GDM1 (cell line): Measurements from ENCODE around the gene SLC1A3.

Experiments used
- DNase-seq: peaks from one replicate; lab custom pipeline; 2025; lab: John Stamatoyannopoulos, UW

Gene SLC1A3

DNA sequence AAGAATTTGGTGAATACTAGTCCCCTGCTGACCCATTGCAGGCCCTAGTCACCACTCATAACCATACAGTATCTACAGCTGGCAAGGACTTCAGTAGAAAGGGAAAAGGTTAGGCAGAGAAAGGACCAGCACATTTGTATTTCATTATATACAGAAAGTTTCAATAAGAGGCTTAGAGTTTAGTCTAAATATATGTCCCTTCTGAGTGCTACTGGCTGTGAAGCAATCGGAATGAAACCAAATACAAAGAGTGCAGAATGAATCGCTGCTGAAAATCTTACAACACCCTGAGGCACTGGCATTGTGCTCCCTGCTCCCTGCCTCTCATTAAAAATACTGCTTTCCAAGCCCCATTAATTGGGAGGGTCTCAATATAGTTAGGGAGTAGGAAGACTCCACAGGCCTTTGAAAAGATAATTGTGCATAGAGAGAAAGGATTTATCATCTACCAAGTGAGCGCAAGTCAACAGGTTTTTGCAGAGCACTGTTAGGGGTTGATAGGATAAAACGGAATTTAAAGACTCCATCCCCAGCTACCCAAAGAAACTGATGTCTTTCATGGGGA is 110.8 kb downstream of the SLC1A3 start:
- no peak for DNase-seq

DNA sequence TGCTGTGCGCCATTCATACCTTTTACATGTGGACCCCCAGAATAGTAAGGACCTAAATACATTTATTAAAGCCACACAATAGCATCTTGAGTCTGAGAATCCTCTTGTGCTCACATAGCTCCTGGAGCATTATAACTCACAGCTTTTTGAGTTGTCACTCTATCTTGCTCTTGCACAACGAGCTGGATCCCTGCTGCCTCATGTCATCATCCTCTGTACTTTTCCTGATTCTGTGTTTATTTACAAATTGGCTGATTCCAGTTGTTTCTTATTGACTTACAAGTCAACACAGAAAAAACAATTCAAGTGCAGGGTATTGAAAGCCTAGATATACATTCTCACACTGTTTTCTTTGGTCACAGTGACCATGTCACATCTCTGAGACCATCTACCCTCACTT is 112.9 kb downstream of the SLC1A3 start:
- DNase-seq: no peak

DNA sequence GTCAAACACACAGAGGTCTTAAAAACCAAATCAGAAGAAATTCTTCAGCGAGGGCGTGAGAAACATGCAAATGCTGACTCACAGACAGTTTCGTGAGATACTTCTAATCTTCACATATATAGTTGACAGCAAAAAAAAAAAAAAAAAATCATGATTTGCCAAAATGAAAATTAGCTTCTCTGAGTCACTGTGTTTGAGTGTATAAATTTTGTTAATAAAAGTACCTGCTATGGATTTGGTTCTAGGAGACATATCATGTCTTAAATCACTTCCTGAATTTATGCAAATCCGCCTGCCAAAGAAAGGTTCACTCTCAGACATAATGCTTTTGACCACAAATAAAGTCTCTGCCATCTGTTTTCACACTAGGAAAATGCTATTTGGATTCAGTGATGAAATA is 114.3 kb downstream of the SLC1A3 start:
- no peak for DNase-seq

- DNase-seq: no peak
Observed at GRCh38 chr5:36721664-36722235, 115.3 kb downstream of the SLC1A3 start.

DNA sequence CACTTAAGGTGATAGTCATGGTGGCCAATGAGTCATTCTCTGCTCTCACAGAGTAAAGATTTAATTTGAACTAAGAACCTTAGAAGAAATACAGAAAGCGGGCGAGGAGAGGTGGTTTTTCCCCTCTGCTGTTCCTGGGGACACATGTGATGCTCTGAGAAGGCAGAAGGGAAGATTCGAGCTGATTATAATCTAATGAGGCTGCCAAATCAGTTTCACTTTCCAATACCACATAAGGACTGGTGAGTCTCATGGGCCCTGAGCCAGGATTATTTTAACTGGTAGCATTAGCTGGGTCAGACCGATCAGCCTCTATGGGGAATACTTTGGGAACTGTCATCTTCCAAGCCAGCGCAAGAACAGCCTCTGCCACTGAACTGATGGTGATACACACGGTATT is 116.5 kb downstream of the SLC1A3 start:
- DNase-seq: no peak

GRCh38 chr5:36723912-36724311 is 117.5 kb downstream of the SLC1A3 start:
- no peak for DNase-seq

DNA sequence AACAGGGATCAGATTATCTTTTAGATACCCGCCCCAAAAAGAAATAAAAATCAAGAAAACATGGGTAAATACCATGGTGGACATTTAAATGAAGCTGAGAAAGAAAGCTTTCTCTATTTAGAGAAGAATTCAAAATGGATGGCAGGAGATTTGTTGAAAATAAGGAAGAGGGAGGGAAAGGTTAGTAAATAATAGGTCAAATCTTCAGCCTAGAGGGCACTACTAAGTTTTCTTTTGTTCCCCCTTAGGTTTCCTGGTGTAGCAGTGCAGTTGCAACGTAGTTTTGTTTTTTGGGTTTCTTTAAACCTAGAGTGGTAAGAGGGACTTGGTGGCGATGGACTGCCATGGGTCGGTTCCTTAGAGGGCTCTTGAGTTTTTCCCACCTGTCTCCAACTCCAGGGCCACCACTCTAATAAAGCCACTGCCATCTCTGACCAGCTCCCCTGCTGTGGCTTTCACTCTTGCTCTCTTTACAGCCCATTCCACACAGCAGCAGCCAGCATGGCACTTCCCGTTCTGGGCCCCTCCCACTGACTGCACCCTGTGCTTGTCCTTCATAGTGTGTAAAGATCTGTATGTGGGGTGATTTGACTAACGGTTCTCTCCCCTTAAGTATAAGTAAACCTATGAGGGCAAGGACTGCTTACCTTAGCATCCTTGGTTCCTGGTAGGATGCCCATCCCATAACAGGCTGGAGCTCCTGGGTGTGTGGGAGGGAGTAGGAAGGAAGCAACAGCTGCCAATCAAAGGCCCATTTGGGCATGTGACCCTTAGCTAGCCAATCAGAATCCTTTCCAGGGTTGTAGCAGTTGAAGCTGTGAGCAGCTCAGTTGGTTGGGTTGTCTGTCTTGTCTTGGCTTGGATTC is 118.3 kb downstream of the SLC1A3 start:
- DNase-seq: peak; percentile 79

DNA sequence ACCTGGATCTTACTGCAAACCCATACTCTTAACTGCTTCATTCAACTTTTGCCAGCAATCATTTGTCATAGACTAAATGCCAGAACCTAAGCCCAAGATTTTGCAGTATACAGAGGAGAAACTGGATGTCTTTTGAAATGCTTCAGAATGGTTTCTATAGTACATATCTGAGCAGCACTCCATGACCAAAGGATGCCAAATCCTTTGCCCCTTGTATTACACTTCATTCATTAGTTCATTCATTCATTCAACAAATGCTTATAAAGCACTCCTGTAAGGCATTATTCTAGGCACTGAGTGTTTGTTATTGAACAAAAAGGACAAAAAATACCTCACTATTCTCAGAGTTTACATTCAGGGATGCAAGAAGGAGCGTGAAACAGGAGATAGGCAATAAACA is 119.9 kb downstream of the SLC1A3 start:
- no peak for DNase-seq

- DNase-seq: no peak
Observed at GRCh38 chr5:36726767-36727166, 120.4 kb downstream of the SLC1A3 start.

DNA sequence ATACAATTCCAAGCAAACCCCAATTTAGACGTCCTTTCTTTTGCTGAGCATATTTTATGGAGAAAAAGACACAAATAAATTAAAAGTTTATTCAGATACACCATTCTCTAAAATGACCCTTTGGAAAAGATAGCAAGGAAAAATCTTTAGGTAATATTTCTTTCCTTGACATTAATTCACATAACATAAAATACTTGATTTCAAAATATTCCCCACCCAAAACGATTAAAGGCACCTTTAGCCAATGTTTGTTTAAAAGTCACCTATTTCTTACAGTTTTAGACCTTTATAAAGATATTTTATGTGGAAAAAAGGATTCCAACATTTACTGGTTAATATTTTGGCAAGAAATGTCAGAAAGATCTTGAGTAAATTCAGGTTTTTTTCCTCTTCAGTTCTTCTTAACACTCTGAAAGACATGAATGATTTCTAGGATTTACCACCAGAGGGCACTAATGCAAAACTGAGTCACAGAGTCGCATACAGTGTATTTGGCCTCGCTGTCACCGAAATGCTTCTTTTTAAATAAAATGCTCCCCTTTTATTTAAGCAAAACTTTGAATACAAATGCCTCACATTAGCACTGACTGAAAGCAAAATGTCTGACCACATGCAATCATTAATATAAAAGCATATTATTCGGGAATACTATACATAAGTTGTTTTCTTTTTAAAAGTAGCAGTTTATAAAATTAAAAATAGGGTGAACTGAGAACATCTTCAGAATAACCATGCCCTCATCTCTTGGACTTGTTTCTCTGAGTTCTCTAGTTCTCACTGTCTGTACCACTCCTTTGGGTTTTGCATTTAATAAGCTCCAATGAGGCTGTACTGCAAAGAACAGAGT is 122.5 kb downstream of the SLC1A3 start:
- peak; percentile 41 for DNase-seq

GRCh38 chr5:36730537-36731216 is 124.3 kb downstream of the SLC1A3 start:
- DNase-seq: no peak

GRCh38 chr5:36733183-36733582 is 126.8 kb downstream of the SLC1A3 start:
- DNase-seq: no peak

GRCh38 chr5:36734422-36734821 is 128.0 kb downstream of the SLC1A3 start:
- no peak for DNase-seq

DNA sequence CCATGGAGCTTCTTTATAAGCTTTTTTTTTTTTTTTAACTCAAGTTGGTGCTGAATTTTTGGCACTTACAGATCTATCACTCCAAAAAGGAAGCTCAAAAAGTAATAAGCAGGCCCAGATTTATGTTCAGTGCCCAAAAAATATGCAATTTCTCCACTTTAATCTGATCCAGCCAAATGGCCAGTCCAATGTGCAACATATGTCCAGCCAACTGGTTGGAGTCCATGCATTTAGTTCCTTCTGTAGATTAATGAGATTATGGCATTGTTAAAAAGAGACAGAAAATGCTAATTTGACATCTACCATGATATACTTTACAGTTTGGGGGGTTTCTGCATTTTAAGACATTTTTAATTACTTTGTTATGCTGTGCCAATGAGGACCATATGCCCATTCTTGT is 129.5 kb downstream of the SLC1A3 start:
- no peak for DNase-seq
